Caco-2 (cell line): ENCODE data around the gene PRPS1. TPM values are rescaled to one million over a fixed set of nuclear protein-coding genes. Genes with fewer than 3 reads are reported as not detected.
"Not testable (repeated sequence)": the region's sequence is repeated elsewhere in the genome, so short reads cannot be mapped to it uniquely, and the experiment has no call there.

Experiments used
- BruUV-seq: library from RNA; stranded (reverse); fragments of 400-500 nt; replicated peaks from 2 replicates; lab custom pipeline; 2021; lab: Mats Ljungman, UMichigan
- CTCF ChIA-PET: fragments of 300-600 bp; sonication (Branson Sonifier 250); formaldehyde crosslinking; loops from one replicate; lab custom pipeline; 2022; ENCODE audit warnings: antibody characterized with exemption; lab: Charles Lee
- POLR2A ChIA-PET: fragments of 300-600 bp; sonication (Branson Sonifier 250); formaldehyde crosslinking; loops from one replicate; lab custom pipeline; 2022; ENCODE audit warnings: antibody characterized with exemption; lab: Charles Lee
- DNase-seq, 2 experiments: peaks; one replicate each; pipeline versions ENCODE4 v3.0.0 to v3.0.0-alpha.2; 2020 to 2022
- H3K27me3 ChIP-seq: replicated peaks from 2 replicates; pipeline ENCODE4 v1.6.0; 2011; ENCODE audit warnings: low read length; ENCODE audit not compliant: control insufficient read depth, insufficient read depth
- H3K36me3 ChIP-seq: 2 replicates; pipeline ENCODE4 v1.5.1; 2011; ENCODE audit warnings: low read length; ENCODE audit not compliant: control insufficient read depth, insufficient read depth
- H3K4me1 ChIP-seq: fragments of 250-450 bp; sonication (Bioruptor Pico); 2 replicates; pipeline ENCODE4 v1.5.1; 2020; ENCODE audit warnings: mild to moderate bottlenecking
- H3K4me3 ChIP-seq: 2 replicates; pipeline ENCODE4 v1.5.1; 2011; ENCODE audit warnings: low read depth, mild to moderate bottlenecking, control low read depth, low read length
- H3K9me3 ChIP-seq: fragments of 250-450 bp; sonication (Bioruptor Pico); 2 replicates; pipeline ENCODE4 v1.5.1; 2020; ENCODE audit warnings: mild to moderate bottlenecking, moderate library complexity
- H3K27ac Mint-ChIP-seq: one replicate; pipeline ENCODE4 v1.8.0; 2022; ENCODE audit warnings: mixed read lengths; ENCODE audit not compliant: unreplicated experiment
- H3K27me3 Mint-ChIP-seq: one replicate; pipeline ENCODE4 v1.8.0; 2022; ENCODE audit warnings: mixed read lengths; ENCODE audit not compliant: insufficient read depth, unreplicated experiment
- H3K36me3 Mint-ChIP-seq: one replicate; pipeline ENCODE4 v1.8.0; 2022; ENCODE audit warnings: mild to moderate bottlenecking, mixed read lengths; ENCODE audit not compliant: insufficient read depth, unreplicated experiment
- H3K4me1 Mint-ChIP-seq: one replicate; pipeline ENCODE4 v1.8.0; 2022; ENCODE audit warnings: low read depth, mixed read lengths; ENCODE audit not compliant: unreplicated experiment
- H3K4me3 Mint-ChIP-seq: one replicate; pipeline ENCODE4 v1.8.0; 2022; ENCODE audit warnings: mild to moderate bottlenecking, moderate library complexity, mixed read lengths; ENCODE audit not compliant: unreplicated experiment
- H3K9me3 Mint-ChIP-seq: one replicate; pipeline ENCODE4 v1.8.0; 2022; ENCODE audit warnings: mixed read lengths; ENCODE audit not compliant: unreplicated experiment
- CTCF ChIP-seq, 2 experiments: fragments of 200-600 bp in 1 of 2; IDR thresholded peaks; 1 replicate in 1 of 2; 2 replicates in 1 of 2; pipeline versions ENCODE4 v1.5.1 to v1.8.0; 2011 to 2022; ENCODE audit warnings: antibody characterized with exemption in 1 of 2, control low read depth in 1 of 2, inconsistent platforms in 1 of 2, low read depth in 1 of 2, low read length in 1 of 2, mild to moderate bottlenecking in 1 of 2, moderate library complexity in 1 of 2; ENCODE audit not compliant: insufficient read depth in 1 of 2, severe bottlenecking in 1 of 2, unreplicated experiment in 1 of 2
- intact Hi-C: fragments of 100-400 bp; cut with micrococcal nuclease; formaldehyde crosslinking; loops from one replicate; pipeline ENCODE4 v1.10.0; 2022; ENCODE audit not compliant: unreplicated experiment
- total RNA-seq: library from RNA; stranded (reverse); gene quantifications from 2 replicates; pipeline ENCODE4 v1.2.3, GENCODE V29; 2022

The PRPS1 gene
- total RNA-seq, 1 experiment from 2014 or later = 34.3 TPM

- CTCF ChIA-PET = interaction anchor here (1.0 kb wide), 1 partner anchor 15 kb away, joined by 3 read pairs; no protein-coding TSS in a partner anchor
- no peaks in the 10 kb centered on the region for H3K36me3 Mint-ChIP-seq
- POLR2A ChIA-PET = no interaction called here
Observed at GRCh38 chrX:107662824-107663223, 34.5 kb downstream of the PRPS1 start.

GRCh38 chrX:107666931-107667330, 38.6 kb downstream of the PRPS1 start:
- no peaks in the 10 kb centered on the region for H3K36me3 ChIP-seq
- Mint-ChIP-seq H3K27me3 (no peaks in the 10 kb centered on the region), H3K4me1 (no peaks in the 10 kb centered on the region), H3K36me3 (no peaks in the 10 kb centered on the region), H3K9me3 (no peaks in the 10 kb centered on the region), H3K27ac (no peak overlapping the region), H3K4me3 (no peak overlapping the region)
- H3K9me3 ChIP-seq = no peaks in the 10 kb centered on the region
- no peak for TF ChIP-seq CTCF (IDR thresholded peaks at IDR 0.05; ENCODE audit: insufficient read depth in 1 of 2, low read depth in 1 of 2, low read length in 1 of 2, severe bottlenecking in 1 of 2, unreplicated experiment in 1 of 2)
- ChIA-PET POLR2A (no interaction called here), CTCF (no interaction called here)
- intact Hi-C loops = no loop called here
- BruUV-seq = no TSS peak
- no peak for DNase-seq
- no peak overlapping the region for H3K4me3 ChIP-seq
- H3K4me1 ChIP-seq = no peaks in the 10 kb centered on the region
- no peaks in the 10 kb centered on the region for H3K27me3 ChIP-seq

More at GRCh38 chrX:107662824-107663223, 34.5 kb downstream of the PRPS1 start:
- intact Hi-C loops = no loop called here
- Histone ChIP-seq H3K4me3 (no peak overlapping the region), H3K36me3 (no peaks in the 10 kb centered on the region), H3K9me3 (no peaks in the 10 kb centered on the region), H3K4me1 (no peaks in the 10 kb centered on the region), H3K27me3 (no peaks in the 10 kb centered on the region)
- Mint-ChIP-seq H3K4me1 (no peaks in the 10 kb centered on the region), H3K27me3 (no peaks in the 10 kb centered on the region), H3K9me3 (no peaks in the 10 kb centered on the region), H3K4me3 (no peak overlapping the region), H3K27ac (no peak overlapping the region)
- no peak for TF ChIP-seq CTCF (IDR thresholded peaks at IDR 0.05; ENCODE audit: insufficient read depth in 1 of 2, low read depth in 1 of 2, low read length in 1 of 2, severe bottlenecking in 1 of 2, unreplicated experiment in 1 of 2)
- BruUV-seq = no TSS peak
- no peak for DNase-seq

- Mint-ChIP-seq H3K27me3 (no peaks in the 10 kb centered on the region), H3K36me3 (no peaks in the 10 kb centered on the region), H3K4me3 (no peak overlapping the region), H3K4me1 (no peaks in the 10 kb centered on the region), H3K27ac (no peak overlapping the region), H3K9me3 (no peaks in the 10 kb centered on the region)
- Histone ChIP-seq H3K9me3 (no peaks in the 10 kb centered on the region), H3K4me3 (no peak overlapping the region), H3K4me1 (no peaks in the 10 kb centered on the region), H3K36me3 (no peaks in the 10 kb centered on the region), H3K27me3 (no peaks in the 10 kb centered on the region)
- no TSS peak for BruUV-seq
- no peak for TF ChIP-seq CTCF (IDR thresholded peaks at IDR 0.05; ENCODE audit: insufficient read depth in 1 of 2, low read depth in 1 of 2, low read length in 1 of 2, severe bottlenecking in 1 of 2, unreplicated experiment in 1 of 2)
- DNase-seq = no peak
- POLR2A ChIA-PET = no interaction called here
- intact Hi-C loops = no loop called here
- CTCF ChIA-PET = no interaction called here
Observed at GRCh38 chrX:107667426-107667825, 39.1 kb downstream of the PRPS1 start.

GRCh38 chrX:107668710-107669109, 40.4 kb downstream of the PRPS1 start:
- H3K4me1 ChIP-seq, H3K27me3 ChIP-seq, H3K27ac Mint-ChIP-seq, intact Hi-C loops, H3K4me1 Mint-ChIP-seq, H3K9me3 ChIP-seq, H3K36me3 ChIP-seq, BruUV-seq, DNase-seq, H3K4me3 ChIP-seq, H3K36me3 Mint-ChIP-seq, H3K9me3 Mint-ChIP-seq, H3K4me3 Mint-ChIP-seq, H3K27me3 Mint-ChIP-seq, CTCF ChIA-PET: not testable (repeated sequence)
- POLR2A ChIA-PET = interaction anchor here (0.7 kb wide), 1 partner anchor 1554 kb away, joined by 6 read pairs; no protein-coding TSS in a partner anchor
